Neural cell (in vitro differentiated cells): ENCODE results near the gene RAC2.

Source experiments
- MXI1 ChIP-seq: fragments of 450-650 bp; conservative IDR thresholded peaks from 2 replicates; pipeline ENCODE4 v1.6.1; 2014; ENCODE audit warnings: antibody characterized with exemption, mild to moderate bottlenecking; ENCODE audit not compliant: poor library complexity, severe bottlenecking
- TF ChIP-seq, protein P1 (sequence below): fragments of 450-650 bp; IDR thresholded peaks from 2 replicates; pipeline ENCODE4 v1.5.1; 2014; ENCODE audit warnings: antibody characterized with exemption, mild to moderate bottlenecking, moderate library complexity; ENCODE audit not compliant: poor library complexity, severe bottlenecking

DNA sequence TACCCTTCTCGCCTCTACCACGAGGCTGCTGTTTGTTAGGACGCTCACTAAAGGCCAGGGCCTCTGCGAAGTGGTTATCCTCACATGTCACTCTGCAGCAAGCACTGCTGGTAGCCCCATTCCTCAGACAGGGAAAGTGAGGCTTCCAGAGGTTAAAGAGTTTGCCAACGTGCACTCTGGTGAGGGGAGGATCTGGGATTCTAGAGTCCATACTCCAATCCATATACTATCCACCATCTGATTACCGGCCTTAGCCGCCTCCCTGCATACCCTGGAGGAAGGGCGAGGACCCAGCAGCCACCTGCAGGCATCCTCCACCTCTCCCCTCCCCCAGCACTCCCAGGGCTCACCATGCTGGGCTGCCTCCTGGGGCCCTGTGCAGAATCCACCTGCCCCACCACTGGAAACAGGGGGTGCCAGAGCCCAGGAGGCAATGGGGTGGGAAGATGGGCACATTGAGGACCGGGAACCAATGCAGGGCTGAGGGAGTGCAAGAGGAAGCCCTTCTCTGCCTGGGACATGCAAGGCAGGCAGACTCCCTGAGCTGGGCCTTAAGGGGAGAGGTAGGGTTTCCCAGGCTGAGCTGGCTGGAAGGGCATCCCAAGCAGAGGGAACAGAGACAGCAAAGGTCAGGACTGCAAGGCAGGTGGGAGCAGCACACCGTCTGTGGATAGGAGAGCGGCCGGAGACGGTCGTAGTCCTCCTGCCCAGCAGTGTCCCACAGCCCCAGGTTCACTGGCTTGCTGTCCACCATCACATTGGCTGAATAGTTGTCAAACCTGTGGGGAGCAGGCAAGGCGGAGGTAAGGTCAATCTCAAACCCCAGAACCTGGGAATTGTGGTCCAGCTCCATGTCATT, 11.7 kb downstream of the RAC2 start:
- TF ChIP-seq MXI1 = no peak
- TF ChIP-seq, protein P1, sequence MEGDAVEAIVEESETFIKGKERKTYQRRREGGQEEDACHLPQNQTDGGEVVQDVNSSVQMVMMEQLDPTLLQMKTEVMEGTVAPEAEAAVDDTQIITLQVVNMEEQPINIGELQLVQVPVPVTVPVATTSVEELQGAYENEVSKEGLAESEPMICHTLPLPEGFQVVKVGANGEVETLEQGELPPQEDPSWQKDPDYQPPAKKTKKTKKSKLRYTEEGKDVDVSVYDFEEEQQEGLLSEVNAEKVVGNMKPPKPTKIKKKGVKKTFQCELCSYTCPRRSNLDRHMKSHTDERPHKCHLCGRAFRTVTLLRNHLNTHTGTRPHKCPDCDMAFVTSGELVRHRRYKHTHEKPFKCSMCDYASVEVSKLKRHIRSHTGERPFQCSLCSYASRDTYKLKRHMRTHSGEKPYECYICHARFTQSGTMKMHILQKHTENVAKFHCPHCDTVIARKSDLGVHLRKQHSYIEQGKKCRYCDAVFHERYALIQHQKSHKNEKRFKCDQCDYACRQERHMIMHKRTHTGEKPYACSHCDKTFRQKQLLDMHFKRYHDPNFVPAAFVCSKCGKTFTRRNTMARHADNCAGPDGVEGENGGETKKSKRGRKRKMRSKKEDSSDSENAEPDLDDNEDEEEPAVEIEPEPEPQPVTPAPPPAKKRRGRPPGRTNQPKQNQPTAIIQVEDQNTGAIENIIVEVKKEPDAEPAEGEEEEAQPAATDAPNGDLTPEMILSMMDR = no peak
